AG20443 (cell line): ENCODE data around the gene ZNF438.
"Not testable (repeated sequence)": the region's sequence is repeated elsewhere in the genome, so short reads cannot be mapped to it uniquely, and the experiment has no call there.

Experiments
- DNase-seq: peaks from one replicate; pipeline ENCODE4 v3.0.0; 2012; ENCODE audit warnings: low spot score, mixed read lengths

ZNF438 gene

DNA sequence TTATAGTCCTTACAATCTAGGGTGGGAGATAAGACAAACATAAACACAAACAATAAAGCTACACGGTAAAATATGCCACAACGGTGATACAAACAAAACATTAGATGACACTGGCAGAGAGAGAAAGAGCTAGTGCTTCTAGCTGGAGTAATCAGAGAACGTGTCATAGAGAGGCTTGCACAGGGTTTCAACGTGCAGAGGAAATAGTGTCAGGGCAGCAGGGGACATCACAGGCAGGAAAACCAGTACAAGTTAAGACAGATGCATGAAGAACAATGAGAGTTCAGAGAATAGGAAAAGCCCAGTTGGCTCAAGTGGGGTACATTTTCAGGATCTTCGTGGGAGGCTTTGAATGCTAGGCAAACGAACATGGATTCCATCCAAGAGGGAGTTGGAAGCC lies 91.4 kb downstream of the ZNF438 start:
- DNase-seq = no peak

DNA sequence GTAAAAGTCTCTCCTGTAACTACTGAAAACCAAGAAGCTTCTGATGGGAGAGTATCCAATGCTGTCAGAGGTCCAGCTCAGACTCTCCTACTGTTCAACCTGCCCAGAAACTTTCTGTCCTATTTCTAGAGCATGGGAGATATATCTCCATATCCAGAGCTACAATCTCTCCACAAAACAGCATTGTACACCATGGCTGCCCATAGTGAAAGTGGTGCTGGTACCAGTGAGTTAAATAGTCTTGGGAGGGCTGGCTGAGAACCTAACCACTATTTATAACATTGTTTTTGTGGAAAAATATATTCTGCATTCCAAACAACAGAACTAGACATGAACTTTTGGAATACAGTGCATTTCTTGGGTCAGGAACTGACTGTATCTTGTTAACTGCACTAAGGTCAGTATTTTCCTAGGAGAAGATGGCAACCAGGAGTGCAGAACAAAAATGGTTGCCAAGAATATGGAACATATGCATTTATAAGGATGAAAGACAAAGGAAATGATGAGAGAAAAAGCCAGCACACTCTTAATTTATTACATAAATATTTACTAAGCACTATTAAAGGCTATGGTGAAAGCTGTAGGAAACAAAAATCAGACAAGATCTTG lies 91.9 kb downstream of the ZNF438 start:
- no peak for DNase-seq

DNA sequence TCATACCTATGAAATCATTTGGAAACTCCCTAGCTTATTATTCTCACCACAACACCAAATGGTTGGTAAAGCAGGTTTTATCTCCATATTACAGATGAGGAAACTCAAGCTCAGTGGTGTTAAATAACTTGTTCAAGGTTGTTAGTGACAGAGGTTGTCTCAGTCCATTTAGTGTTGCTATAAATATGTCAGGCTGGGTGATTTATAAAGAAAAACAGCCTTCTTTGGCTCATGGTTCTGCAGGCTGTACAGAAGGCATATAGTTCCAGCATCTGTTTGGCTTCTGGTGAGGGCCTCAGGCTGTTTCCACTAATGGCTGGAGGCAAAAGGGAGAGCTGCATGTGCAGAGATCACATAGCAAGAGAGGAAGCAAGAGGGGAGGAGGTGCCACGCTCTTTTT lies 96.6 kb downstream of the ZNF438 start:
- DNase-seq = no peak

DNA sequence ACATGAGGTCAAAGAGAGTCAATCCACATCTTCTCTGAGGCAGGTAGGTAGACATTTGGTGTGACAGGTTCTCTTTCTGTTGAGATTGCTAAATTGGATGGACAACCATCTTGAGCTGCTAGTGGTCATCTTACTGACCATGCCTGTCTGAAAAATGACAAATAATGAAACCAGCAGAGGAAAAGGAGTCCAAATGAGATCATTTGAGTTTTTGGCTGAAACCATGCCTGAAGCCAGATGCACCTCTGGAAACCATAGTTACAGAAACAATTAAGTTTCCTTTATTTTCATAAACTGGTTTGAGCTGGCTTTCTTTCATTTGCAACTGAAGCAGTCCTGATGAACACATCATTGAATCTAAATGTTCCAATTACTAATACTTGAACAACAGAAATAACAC lies 100.6 kb downstream of the ZNF438 start:
- DNase-seq = no peak

DNA sequence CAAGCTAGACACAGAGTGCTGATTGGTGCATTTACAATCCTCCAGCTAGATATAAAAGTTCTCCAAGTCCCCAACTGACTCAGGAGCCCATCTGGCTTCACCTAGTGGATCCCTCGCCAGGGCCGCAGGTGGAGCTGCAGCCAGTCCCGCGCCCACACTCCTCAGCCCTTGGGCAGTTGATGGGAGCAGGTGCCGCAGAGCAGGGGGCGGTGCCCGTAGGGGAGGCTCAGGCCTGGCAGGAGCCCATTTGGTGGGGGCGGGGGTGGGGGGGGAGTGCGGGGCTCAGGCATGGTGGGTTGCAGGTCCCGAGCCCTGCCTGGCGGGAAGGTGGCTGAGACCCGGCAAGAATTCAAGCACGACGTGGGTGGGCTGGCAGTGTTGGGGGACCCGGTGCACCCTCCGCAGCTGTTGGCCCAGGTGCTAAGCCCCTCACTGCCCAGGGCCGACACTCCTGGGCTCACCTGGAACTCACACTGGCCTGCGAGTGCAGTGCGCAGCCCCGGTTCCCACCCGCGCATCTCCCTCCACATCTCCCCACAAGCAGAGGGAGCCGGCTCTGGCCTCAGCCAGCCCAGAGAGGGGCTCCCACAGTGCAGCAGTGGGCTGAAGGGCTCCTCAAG lies 101.7 kb downstream of the ZNF438 start:
- no peak for DNase-seq

DNA sequence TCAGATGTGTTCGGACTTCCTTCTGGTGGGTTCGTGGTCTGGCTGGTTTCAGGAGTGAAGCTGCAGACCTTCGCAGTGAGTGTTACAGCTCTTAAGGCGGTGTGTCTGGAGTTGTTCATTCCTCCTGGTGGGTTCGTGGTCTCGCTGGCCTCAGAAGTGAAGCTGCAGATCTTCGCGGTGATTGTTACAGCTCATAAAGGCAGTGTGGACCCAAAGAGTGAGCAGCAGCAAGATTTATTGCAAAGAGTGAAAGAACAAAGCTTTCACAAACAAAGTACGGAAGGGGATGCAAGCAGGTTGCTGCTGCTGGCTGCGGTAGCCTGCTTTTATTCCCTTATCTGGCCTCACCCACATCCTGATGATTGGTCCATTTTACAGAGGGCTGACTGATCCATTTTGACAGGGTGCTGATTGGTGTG lies 102.3 kb downstream of the ZNF438 start:
- not testable (repeated sequence) for DNase-seq

DNA sequence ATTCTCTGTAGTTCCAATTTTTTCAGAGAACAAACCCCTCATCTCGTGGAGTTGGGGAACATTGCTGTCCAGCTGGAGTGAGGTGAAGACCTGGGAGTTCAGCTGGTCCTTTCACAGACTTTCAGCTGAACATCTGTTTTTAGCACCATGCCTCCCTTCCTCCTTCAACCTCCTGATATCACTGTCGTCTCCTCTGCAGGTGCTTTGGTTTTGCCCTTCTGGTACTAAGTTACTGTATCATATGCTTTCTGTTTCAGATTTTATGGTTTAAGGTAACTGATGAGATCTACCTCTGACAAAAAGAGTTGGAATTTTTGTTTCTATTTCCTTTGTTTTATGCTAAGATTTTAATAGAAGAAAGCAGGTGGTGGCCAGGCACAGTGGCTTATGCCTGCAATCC lies 102.9 kb downstream of the ZNF438 start:
- no peak for DNase-seq

DNA sequence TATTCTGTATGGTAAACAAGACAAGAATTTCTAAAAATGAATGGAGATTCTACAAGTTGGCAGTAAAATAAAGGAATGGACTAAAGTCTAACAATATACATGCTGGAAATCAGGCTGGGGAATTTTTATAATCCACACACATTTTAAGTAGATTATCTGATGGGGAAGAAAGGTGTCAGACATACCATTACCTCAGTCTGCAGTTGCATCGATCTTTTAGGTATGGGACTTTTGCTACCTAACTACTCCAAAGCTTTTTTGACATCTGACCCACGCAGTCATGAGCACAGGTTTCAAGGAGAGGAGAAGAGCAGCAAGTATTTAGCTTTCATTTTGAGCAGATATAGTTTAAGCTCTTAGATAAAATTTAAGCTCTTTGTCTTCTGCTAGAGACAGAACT lies 113.0 kb downstream of the ZNF438 start:
- DNase-seq = no peak

DNA sequence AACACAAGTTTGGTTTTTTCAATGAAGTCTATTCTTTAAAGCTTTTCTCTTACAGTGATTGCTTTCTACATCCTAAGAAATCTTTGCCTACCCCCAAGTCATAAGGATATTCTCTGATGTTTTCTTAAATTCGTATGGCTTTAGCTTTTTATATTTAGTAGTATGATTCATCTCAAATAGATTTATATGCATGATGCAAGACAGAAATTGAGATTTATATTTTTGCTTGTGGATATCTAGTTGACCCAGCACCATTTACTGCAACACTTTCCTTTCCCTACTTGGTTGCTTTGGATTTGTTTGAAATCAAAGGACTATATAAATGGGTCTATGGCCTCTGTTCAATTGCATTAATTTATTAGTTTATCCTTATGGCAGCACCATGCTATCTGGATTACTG lies 113.9 kb downstream of the ZNF438 start:
- DNase-seq = no peak

DNA sequence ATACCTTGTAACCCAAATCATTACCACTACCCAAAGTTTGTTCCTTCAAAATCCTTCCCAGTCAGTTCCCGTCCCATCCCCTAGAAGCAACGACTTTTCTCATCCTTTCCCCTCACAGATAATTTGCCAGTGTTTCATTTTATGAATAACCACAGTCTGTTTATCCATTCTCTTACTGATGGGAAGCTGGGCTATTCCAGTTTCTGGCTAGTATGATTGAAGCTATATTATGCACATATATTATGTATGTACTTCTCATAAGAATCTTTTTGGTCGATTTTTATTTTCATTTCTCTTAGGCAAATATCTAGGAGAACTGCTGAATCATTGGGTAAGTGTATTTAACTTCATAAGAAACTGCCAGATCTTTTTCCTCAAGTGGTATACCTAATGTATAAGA lies 114.6 kb downstream of the ZNF438 start:
- DNase-seq = no peak

DNA sequence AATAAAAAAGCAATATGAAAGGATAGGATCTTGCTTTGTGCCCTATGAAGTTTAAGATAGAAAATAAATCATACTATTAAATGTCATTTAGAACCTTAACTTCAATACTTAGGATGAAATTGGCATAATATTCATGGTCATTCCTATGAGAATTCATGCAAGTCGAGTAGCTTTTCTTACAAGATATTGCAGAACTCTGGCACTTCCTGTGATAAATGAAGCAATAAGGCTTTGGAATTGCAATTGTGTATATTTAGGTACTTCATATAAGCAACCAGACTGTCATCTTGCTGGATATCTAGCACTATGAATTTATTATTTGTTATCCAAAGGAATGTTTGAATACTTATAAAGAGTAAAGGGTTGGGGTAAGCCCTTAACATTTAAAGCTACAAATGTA lies 116.5 kb downstream of the ZNF438 start:
- no peak for DNase-seq

DNA sequence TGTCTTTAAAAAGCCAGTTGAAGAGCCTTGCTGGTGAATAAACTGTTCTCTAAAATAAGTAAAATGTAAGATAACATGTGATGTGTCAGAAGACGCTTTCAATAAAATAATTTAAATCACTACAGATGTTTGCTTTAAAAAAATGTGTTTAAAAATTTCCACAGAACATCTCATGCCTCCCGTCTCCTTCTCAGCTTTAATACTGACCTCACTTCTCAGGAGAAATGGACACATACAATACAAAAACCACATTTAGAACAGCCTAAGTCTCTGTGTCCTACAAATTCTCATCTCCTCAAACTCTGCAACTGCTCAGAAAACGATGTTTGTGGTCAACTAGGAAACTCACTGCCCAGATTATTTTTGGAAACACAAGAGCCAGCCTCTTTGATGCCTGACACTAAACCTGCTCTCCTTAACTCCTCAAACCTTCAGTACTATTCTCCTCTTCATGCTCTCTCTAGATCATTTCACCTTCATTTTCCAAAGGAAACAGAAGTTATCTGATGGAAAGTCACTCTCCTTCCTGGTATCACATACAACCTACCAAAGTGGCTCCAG lies 120.3 kb downstream of the ZNF438 start:
- no peak for DNase-seq

DNA sequence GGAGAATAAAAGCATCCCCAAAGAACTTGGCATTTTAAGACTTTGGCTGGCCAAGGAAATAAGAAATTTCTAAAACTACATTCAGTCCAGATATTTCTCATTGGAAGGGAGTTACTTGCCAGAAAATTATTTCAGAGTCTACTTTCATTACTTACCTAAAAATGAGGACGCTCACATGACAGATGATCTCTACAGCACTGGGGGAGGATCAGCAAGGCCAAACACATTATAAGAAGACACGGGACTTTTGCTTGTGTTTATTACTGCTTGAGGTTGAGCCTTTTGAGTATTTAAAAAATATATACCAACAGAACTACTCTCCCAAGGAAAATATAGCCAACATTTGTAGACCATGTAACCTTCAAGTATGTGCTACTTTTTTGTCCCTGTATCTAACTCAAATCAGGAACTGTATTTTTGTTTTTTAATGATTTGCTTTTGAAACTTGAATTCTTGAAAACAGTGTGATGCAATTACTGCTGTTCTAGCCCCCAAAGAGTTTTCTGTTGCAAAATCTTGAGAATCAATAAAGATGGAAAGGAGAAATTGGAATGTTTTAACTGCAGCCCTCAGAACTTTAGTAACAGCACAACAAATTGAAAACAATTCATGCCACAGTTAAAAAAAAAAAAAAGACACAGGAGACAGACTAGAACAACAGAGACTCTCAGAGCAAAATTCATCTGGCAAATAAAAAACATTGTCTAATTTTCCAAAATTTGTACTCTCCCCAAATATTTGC lies 128.1 kb downstream of the ZNF438 start:
- no peak for DNase-seq

DNA sequence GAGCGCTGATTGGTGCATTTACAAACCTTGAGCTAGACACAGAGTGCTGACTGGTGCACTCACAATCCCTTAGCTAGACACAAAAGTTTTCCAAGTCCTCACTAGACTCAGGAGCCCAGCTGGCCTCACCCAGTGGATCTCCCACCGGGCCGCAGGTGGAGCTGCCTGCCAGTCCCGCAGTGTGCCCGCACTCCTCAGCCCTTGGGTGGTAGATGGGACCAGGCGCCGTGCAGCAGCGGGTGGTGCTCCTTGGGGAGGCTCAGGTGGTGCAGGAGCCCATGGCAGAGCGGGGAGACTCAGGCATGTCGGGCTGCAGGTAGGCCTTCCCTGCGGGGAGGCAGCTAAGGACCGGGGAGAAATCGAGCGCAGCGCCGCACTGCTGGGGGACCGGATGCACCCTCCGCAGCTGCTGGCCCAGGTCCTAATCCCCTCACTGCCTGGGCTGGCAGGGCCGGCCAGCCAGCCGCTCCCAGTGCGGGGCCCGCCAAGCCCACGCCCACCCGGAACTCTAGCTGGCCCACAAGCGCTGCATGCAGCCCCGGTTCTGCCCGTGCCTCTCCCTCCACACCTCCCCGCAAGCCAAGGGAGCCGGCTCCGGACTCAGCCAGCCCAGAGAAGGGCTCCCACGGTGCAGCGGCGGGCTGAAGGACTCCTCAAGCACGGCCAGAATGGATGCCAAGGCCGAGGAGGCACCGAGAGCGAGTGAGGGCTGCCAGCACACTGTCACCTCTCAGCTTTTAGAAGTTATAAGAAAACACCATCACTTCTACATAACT lies 128.9 kb downstream of the ZNF438 start:
- DNase-seq = no peak

DNA sequence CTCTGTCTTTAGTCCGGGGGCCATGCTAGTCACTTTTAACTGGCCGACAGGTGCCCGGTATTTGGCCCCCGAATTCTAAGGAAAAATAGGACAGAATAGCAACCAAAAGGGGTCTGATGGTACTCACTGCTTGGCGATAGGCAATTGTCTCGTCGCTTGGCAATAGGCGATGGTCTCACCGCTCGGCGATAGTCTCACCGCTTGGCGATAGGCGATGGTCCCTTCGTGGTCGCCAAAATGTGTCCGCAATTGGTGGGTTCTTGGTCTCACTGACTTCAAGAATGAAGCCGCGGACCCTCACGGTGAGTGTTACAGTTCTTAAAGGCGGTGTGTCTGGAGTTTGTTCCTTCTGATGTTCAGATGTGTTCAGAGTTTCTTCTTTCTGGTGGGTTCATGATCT lies 130.2 kb downstream of the ZNF438 start:
- not testable (repeated sequence) for DNase-seq

DNA sequence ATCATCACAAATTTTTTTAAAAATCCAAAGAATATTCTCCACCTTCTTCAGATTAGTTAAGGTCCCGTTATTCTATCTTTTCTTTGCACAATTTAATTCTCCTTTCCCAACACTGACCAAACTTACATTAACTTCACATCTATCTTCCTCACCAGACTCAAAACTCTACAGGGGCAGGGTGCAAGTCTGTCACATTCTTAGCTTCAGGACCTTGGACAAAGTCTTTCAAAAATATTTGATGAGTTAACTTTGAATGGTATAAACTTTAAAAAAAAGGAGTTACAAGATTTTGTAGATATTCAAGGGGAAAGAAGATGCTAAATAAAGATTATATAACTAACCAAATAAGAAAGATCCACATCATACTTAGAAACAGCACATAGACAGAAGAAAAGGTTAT lies 132.7 kb downstream of the ZNF438 start:
- DNase-seq = no peak

DNA sequence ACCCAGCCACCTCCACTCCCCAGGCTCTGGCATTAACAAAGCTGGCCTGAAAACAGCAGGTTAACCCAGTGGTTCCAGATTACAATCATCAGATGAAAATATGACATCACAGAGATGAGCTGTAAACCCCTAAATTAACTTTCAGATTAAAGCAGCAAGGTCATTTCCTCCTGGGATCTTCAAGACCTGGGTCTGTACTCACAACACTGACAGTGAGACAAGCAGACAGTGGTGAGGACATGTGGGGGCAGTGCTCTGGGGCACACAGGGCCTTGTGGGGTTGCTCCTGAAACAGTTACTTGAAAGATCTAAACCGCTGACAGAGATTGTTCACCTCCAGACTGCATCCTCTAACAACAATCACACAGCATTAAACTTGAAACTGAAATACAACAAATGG lies 134.1 kb downstream of the ZNF438 start:
- no peak for DNase-seq

DNA sequence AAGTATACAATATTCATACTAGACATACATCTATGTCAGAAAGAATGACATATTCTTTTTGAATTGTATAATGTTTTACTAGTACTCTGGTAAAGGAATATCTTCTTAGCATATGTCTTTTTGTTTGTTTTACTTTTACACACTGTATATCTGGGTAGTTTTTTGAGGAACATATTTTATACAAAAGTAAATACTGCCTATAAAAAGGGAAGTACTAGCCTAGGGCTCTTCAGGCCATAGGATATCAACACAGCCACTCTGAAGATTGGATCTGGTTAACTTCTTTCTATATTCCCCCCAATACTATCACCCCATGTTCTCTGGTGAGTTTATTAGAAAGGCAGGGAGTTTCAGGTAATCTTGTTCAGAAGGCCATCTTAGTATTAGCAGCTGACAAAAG lies 134.6 kb downstream of the ZNF438 start:
- DNase-seq = no peak

DNA sequence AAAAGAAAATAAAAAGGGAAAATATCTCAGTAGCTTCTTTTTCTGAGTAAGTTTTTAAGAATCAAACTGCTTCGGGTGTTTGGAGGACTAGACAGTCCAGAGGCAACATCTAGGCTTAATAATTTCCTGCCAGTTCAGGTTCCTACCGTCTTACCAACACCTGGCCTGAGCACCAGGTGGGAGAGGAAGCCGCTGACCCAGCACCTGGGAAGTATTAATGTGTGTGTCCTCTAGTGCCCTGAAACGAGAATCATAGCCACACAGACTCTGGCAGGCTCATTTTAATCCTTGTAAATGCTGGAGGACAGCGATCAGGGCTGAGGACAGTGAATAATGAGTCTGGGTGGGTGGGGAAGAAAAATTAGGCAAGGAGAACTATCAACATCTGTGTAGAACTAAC lies 137.4 kb downstream of the ZNF438 start:
- DNase-seq = no peak

DNA sequence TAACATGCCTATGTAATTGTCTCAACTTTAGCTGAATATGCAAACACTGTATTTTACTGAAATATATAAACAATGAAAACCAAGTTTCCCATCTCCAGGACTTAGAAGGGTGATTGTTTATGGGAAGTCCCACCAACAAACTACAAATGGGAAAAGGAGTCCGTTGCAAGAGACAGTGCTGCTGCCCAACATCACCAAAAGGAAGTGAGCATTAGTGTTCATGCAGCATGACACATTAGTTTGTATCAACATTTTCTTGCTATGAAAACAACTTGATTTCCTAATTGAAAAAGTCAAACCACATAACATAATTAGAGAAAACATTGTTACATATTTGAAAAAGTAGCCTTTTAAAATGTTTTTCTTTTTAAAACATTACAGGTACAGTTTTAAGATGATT lies 138.5 kb downstream of the ZNF438 start:
- DNase-seq = no peak

DNA sequence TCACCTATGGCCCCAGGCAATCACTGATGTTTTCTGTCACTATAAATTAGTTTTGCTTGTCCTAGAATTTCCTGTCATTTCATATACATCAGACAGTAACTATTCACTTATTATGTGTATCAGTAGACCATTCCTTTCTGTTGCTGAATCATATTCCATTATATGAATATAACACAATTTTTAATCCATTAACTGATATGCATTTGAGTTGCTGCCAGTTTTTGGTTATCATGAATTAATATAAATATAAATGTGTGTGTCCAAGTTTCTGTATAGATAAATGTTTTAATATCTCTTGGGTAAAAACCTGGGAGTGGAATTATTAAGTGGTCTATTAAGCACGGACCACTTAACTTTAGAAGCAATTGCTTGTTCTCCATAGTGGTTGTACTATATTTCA lies 143.8 kb downstream of the ZNF438 start:
- DNase-seq = no peak

DNA sequence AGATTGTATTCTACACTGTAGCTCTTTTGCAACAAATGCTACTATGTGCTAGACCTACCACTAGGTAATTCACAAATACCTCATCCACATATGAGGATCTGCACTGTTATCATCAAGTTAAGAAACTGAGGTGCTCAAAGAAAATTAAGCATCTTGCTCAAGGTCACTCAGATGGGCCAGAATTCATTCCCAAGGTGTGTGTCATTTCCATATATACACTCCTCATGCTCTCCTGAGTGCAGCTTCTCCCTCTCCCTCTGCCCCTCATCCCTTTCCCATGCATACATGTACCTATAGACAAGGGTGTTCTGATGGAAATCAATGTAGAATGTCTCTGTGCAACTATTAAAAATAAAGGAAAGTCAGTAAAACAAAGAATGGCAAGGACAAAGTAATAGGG lies 146.2 kb downstream of the ZNF438 start:
- no peak for DNase-seq

DNA sequence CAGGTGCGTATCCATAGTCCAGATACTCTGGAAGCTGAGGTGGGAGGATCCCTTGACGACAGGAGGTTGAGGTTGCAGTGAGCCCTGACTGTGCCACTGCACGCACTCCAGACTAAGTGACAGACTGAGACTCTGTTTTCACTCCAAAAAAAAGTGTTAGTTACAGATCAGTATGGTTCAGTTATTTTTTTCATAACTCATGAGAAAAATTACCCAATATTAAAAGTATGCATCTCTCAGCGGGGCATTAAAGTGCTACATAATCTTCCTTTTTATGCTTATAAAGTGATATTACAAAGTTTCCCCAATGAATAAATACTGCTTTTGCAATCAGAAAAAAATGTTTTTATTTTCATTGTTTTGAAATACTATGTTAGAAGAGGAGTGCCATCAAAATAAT lies 147.9 kb downstream of the ZNF438 start:
- no peak for DNase-seq
